Measurements from ENCODE around the gene GPR39.

Gene GPR39

GRCh38 chr2:132473174-132473883 is 56.7 kb downstream of the GPR39 start:
- H3K4me1 ChIP-seq (ENCODE audit: control insufficient read depth, insufficient read depth, low read length) = 0 out of 2 replicates have a peak, but pooled peaks cover 2% of the 10 kb centered on the region
- H3K4me3 ChIP-seq (ENCODE audit: low read depth, low read length) = no peak overlapping the region
- H3K27me3 ChIP-seq (ENCODE audit: control insufficient read depth, insufficient read depth, low read length) = no peaks in the 10 kb centered on the region
- H3K9ac ChIP-seq (ENCODE audit: low read length) = no peak overlapping the region
- no peaks in the 10 kb centered on the region for H3K36me3 ChIP-seq (ENCODE audit: control insufficient read depth, insufficient read depth, low read length)
- H3K27ac ChIP-seq (ENCODE audit: low read depth, low read length) = no peak overlapping the region
- H3K9me3 ChIP-seq (ENCODE audit: control insufficient read depth, insufficient read depth, low read depth, low read length) = peaks cover 9% of the 10 kb centered on the region; the same call in 1 of the 2 replicates

- Histone ChIP-seq H3K9ac (ENCODE audit: low read length) (no peak overlapping the region), H3K4me3 (ENCODE audit: low read depth, low read length) (no peak overlapping the region), H3K9me3 (ENCODE audit: control insufficient read depth, insufficient read depth, low read depth, low read length) (no peaks in the 10 kb centered on the region), H3K4me1 (ENCODE audit: control insufficient read depth, insufficient read depth, low read length) (no peaks in the 10 kb centered on the region), H3K36me3 (ENCODE audit: control insufficient read depth, insufficient read depth, low read length) (no peaks in the 10 kb centered on the region), H3K27me3 (ENCODE audit: control insufficient read depth, insufficient read depth, low read length) (no peaks in the 10 kb centered on the region), H3K27ac (ENCODE audit: low read depth, low read length) (no peak overlapping the region)
Observed at GRCh38 chr2:132475615-132476014, 59.0 kb downstream of the GPR39 start.

- Histone ChIP-seq H3K36me3 (ENCODE audit: control insufficient read depth, insufficient read depth, low read length) (no peaks in the 10 kb centered on the region), H3K9me3 (ENCODE audit: control insufficient read depth, insufficient read depth, low read depth, low read length) (no peaks in the 10 kb centered on the region), H3K9ac (ENCODE audit: low read length) (no peak overlapping the region), H3K27ac (ENCODE audit: low read depth, low read length) (no peak overlapping the region), H3K27me3 (ENCODE audit: control insufficient read depth, insufficient read depth, low read length) (no peaks in the 10 kb centered on the region), H3K4me1 (ENCODE audit: control insufficient read depth, insufficient read depth, low read length) (no peaks in the 10 kb centered on the region), H3K4me3 (ENCODE audit: low read depth, low read length) (no peak overlapping the region)
Observed at GRCh38 chr2:132477436-132477835, 60.8 kb downstream of the GPR39 start.

- H3K9ac ChIP-seq (ENCODE audit: low read length) = no peak overlapping the region
- no peaks in the 10 kb centered on the region for H3K27me3 ChIP-seq (ENCODE audit: control insufficient read depth, insufficient read depth, low read length)
- H3K4me3 ChIP-seq (ENCODE audit: low read depth, low read length) = no peak overlapping the region
- no peaks in the 10 kb centered on the region for H3K9me3 ChIP-seq (ENCODE audit: control insufficient read depth, insufficient read depth, low read depth, low read length)
- H3K27ac ChIP-seq (ENCODE audit: low read depth, low read length) = no peak overlapping the region
- H3K36me3 ChIP-seq (ENCODE audit: control insufficient read depth, insufficient read depth, low read length) = no peaks in the 10 kb centered on the region
- no peaks in the 10 kb centered on the region for H3K4me1 ChIP-seq (ENCODE audit: control insufficient read depth, insufficient read depth, low read length)
Observed at GRCh38 chr2:132477962-132478361, 61.4 kb downstream of the GPR39 start.

GRCh38 chr2:132478461-132479105 is 62.0 kb downstream of the GPR39 start:
- H3K4me3 ChIP-seq (ENCODE audit: low read depth, low read length) = no peak overlapping the region
- no peak overlapping the region for H3K27ac ChIP-seq (ENCODE audit: low read depth, low read length)
- no peaks in the 10 kb centered on the region for H3K36me3 ChIP-seq (ENCODE audit: control insufficient read depth, insufficient read depth, low read length)
- H3K4me1 ChIP-seq (ENCODE audit: control insufficient read depth, insufficient read depth, low read length) = no peaks in the 10 kb centered on the region
- no peaks in the 10 kb centered on the region for H3K27me3 ChIP-seq (ENCODE audit: control insufficient read depth, insufficient read depth, low read length)
- no peak overlapping the region for H3K9ac ChIP-seq (ENCODE audit: low read length)
- H3K9me3 ChIP-seq (ENCODE audit: control insufficient read depth, insufficient read depth, low read depth, low read length) = no peaks in the 10 kb centered on the region

GRCh38 chr2:132479155-132479554 is 62.5 kb downstream of the GPR39 start:
- H3K9ac ChIP-seq (ENCODE audit: low read length) = no peak overlapping the region
- no peak overlapping the region for H3K4me3 ChIP-seq (ENCODE audit: low read depth, low read length)
- no peak overlapping the region for H3K27ac ChIP-seq (ENCODE audit: low read depth, low read length)
- no peaks in the 10 kb centered on the region for H3K36me3 ChIP-seq (ENCODE audit: control insufficient read depth, insufficient read depth, low read length)
- no peaks in the 10 kb centered on the region for H3K27me3 ChIP-seq (ENCODE audit: control insufficient read depth, insufficient read depth, low read length)
- no peaks in the 10 kb centered on the region for H3K9me3 ChIP-seq (ENCODE audit: control insufficient read depth, insufficient read depth, low read depth, low read length)
- H3K4me1 ChIP-seq (ENCODE audit: control insufficient read depth, insufficient read depth, low read length) = no peaks in the 10 kb centered on the region

GRCh38 chr2:132482821-132483220 is 66.2 kb downstream of the GPR39 start:
- Histone ChIP-seq H3K4me1 (ENCODE audit: control insufficient read depth, insufficient read depth, low read length) (no peaks in the 10 kb centered on the region), H3K4me3 (ENCODE audit: low read depth, low read length) (no peak overlapping the region), H3K36me3 (ENCODE audit: control insufficient read depth, insufficient read depth, low read length) (no peaks in the 10 kb centered on the region), H3K9me3 (ENCODE audit: control insufficient read depth, insufficient read depth, low read depth, low read length) (no peaks in the 10 kb centered on the region), H3K27me3 (ENCODE audit: control insufficient read depth, insufficient read depth, low read length) (no peaks in the 10 kb centered on the region), H3K27ac (ENCODE audit: low read depth, low read length) (no peak overlapping the region), H3K9ac (ENCODE audit: low read length) (no peak overlapping the region)

- no peak overlapping the region for H3K27ac ChIP-seq (ENCODE audit: low read depth, low read length)
- no peaks in the 10 kb centered on the region for H3K9me3 ChIP-seq (ENCODE audit: control insufficient read depth, insufficient read depth, low read depth, low read length)
- no peak overlapping the region for H3K9ac ChIP-seq (ENCODE audit: low read length)
- H3K4me3 ChIP-seq (ENCODE audit: low read depth, low read length) = no peak overlapping the region
- no peaks in the 10 kb centered on the region for H3K27me3 ChIP-seq (ENCODE audit: control insufficient read depth, insufficient read depth, low read length)
- H3K36me3 ChIP-seq (ENCODE audit: control insufficient read depth, insufficient read depth, low read length) = no peaks in the 10 kb centered on the region
- no peaks in the 10 kb centered on the region for H3K4me1 ChIP-seq (ENCODE audit: control insufficient read depth, insufficient read depth, low read length)
Observed at GRCh38 chr2:132484144-132484543, 67.5 kb downstream of the GPR39 start.

GRCh38 chr2:132488491-132488890 is 71.9 kb downstream of the GPR39 start:
- no peaks in the 10 kb centered on the region for H3K9me3 ChIP-seq (ENCODE audit: control insufficient read depth, insufficient read depth, low read depth, low read length)
- H3K4me1 ChIP-seq (ENCODE audit: control insufficient read depth, insufficient read depth, low read length) = no peaks in the 10 kb centered on the region
- H3K36me3 ChIP-seq (ENCODE audit: control insufficient read depth, insufficient read depth, low read length) = no peaks in the 10 kb centered on the region
- H3K4me3 ChIP-seq (ENCODE audit: low read depth, low read length) = no peak overlapping the region
- no peak overlapping the region for H3K27ac ChIP-seq (ENCODE audit: low read depth, low read length)
- H3K27me3 ChIP-seq (ENCODE audit: control insufficient read depth, insufficient read depth, low read length) = no peaks in the 10 kb centered on the region
- H3K9ac ChIP-seq (ENCODE audit: low read length) = no peak overlapping the region

GRCh38 chr2:132489150-132489549 is 72.5 kb downstream of the GPR39 start:
- Histone ChIP-seq H3K9me3 (ENCODE audit: control insufficient read depth, insufficient read depth, low read depth, low read length) (no peaks in the 10 kb centered on the region), H3K4me1 (ENCODE audit: control insufficient read depth, insufficient read depth, low read length) (no peaks in the 10 kb centered on the region), H3K27ac (ENCODE audit: low read depth, low read length) (no peak overlapping the region), H3K27me3 (ENCODE audit: control insufficient read depth, insufficient read depth, low read length) (no peaks in the 10 kb centered on the region), H3K9ac (ENCODE audit: low read length) (no peak overlapping the region), H3K4me3 (ENCODE audit: low read depth, low read length) (no peak overlapping the region), H3K36me3 (ENCODE audit: control insufficient read depth, insufficient read depth, low read length) (no peaks in the 10 kb centered on the region)

GRCh38 chr2:132495881-132496280 is 79.3 kb downstream of the GPR39 start:
- Histone ChIP-seq H3K9ac (ENCODE audit: low read length) (no peak overlapping the region), H3K4me3 (ENCODE audit: low read depth, low read length) (no peak overlapping the region), H3K9me3 (ENCODE audit: control insufficient read depth, insufficient read depth, low read depth, low read length) (no peaks in the 10 kb centered on the region), H3K27me3 (ENCODE audit: control insufficient read depth, insufficient read depth, low read length) (no peaks in the 10 kb centered on the region), H3K27ac (ENCODE audit: low read depth, low read length) (no peak overlapping the region), H3K36me3 (ENCODE audit: control insufficient read depth, insufficient read depth, low read length) (no peaks in the 10 kb centered on the region), H3K4me1 (ENCODE audit: control insufficient read depth, insufficient read depth, low read length) (no peaks in the 10 kb centered on the region)
